Neural cell (in vitro differentiated cells): ENCODE results near the gene IRX1. TPM values are rescaled to one million over a fixed set of nuclear protein-coding genes. Genes with fewer than 3 reads are reported as not detected.

Experiments
- H2AFZ ChIP-seq: fragments of 200-600, 300-800 bp; sonication (generic), shearing (Covaris generic); 2 replicates; pipeline ENCODE4 v1.6.0; 2014; ENCODE audit warnings: low read depth, mild to moderate bottlenecking, antibody characterized with exemption, low read length, moderate library complexity
- H3F3A ChIP-seq: fragments of 200-600 bp; shearing (Covaris generic); 2 replicates; pipeline ENCODE4 v1.6.1; 2016; ENCODE audit warnings: mild to moderate bottlenecking, moderate library complexity, mixed read lengths, antibody characterized with exemption, low read length; ENCODE audit not compliant: insufficient read depth, poor library complexity, severe bottlenecking
- H3K27ac ChIP-seq: fragments of 200-600, 300-800 bp; sonication (generic), shearing (Covaris generic); 2 replicates; pipeline ENCODE4 v1.5.1; 2014; ENCODE audit warnings: mild to moderate bottlenecking, low read length, moderate library complexity
- H3K27me3 ChIP-seq: fragments of 300-800, 200-600 bp; sonication (generic), shearing (Covaris generic); 2 replicates; pipeline ENCODE4 v1.6.0; 2014; ENCODE audit warnings: mild to moderate bottlenecking, low read depth, low read length, moderate library complexity; ENCODE audit not compliant: insufficient read depth
- H3K36me3 ChIP-seq: fragments of 300-800, 200-600 bp; sonication (generic), shearing (Covaris generic); 2 replicates; pipeline ENCODE4 v1.5.1; 2014; ENCODE audit warnings: mild to moderate bottlenecking, antibody characterized with exemption, low read length, moderate library complexity; ENCODE audit not compliant: insufficient read depth
- H3K4me2 ChIP-seq: fragments of 300-800, 200-600 bp; sonication (generic), shearing (Covaris generic); 2 replicates; pipeline ENCODE4 v1.6.0; 2014; ENCODE audit warnings: mild to moderate bottlenecking, low read length
- H3K4me3 ChIP-seq: fragments of 300-800, 200-600 bp; sonication (generic), shearing (Covaris generic); 2 replicates; pipeline ENCODE4 v1.5.1; 2014; ENCODE audit warnings: mild to moderate bottlenecking, low read length, moderate library complexity
- H3K79me2 ChIP-seq: fragments of 200-600 bp; shearing (Covaris generic); replicated peaks from 2 replicates; pipeline ENCODE4 v1.6.0; 2014; ENCODE audit warnings: mild to moderate bottlenecking, low read length, moderate library complexity; ENCODE audit not compliant: insufficient read depth
- H3K9ac ChIP-seq: fragments of 300-800, 200-600 bp; sonication (generic), shearing (Covaris generic); 2 replicates; pipeline ENCODE4 v1.6.1; 2016; ENCODE audit warnings: mild to moderate bottlenecking, low read length, mixed read lengths
- H3K9me2 ChIP-seq: fragments of 200-600 bp; shearing (Covaris generic); 2 replicates; pipeline ENCODE4 v1.6.1; 2016; ENCODE audit warnings: mild to moderate bottlenecking, low read length, mixed read lengths; ENCODE audit not compliant: insufficient read depth
- H3K9me3 ChIP-seq: fragments of 200-600, 300-800 bp; sonication (generic), shearing (Covaris generic); 2 replicates; pipeline ENCODE4 v1.6.1; 2016; ENCODE audit warnings: mild to moderate bottlenecking, mixed run types, low read length, moderate library complexity, mixed read lengths
- H4K20me1 ChIP-seq: fragments of 200-600 bp; shearing (Covaris generic); 2 replicates; pipeline ENCODE4 v1.6.1; 2016; ENCODE audit warnings: mild to moderate bottlenecking, mixed run types; ENCODE audit not compliant: insufficient read depth
- CTCF ChIP-seq: fragments of 450-650 bp; IDR thresholded peaks from 2 replicates; pipeline ENCODE4 v1.5.1; 2014; ENCODE audit warnings: antibody characterized with exemption, mild to moderate bottlenecking, moderate library complexity; ENCODE audit not compliant: poor library complexity, severe bottlenecking
- EP300 ChIP-seq: fragments of 450-650 bp; conservative IDR thresholded peaks from 2 replicates; pipeline ENCODE4 v1.6.1; 2014; ENCODE audit warnings: antibody characterized with exemption, mild to moderate bottlenecking, moderate library complexity; ENCODE audit not compliant: poor library complexity, severe bottlenecking
- EZH2 ChIP-seq: fragments of 200-600, 300-800 bp; shearing (Covaris generic), sonication (generic); IDR thresholded peaks from 2 replicates; pipeline ENCODE4 v1.6.1; 2014; ENCODE audit warnings: antibody characterized with exemption, low read length, borderline replicate concordance, mild to moderate bottlenecking; ENCODE audit not compliant: insufficient read depth, poor library complexity, severe bottlenecking
- POLR2AphosphoS5 ChIP-seq: IDR thresholded peaks from 2 replicates; pipeline ENCODE4 v1.6.1; 2012
- RAD21 ChIP-seq: fragments of 450-650 bp; conservative IDR thresholded peaks from 2 replicates; pipeline ENCODE4 v1.6.1; 2014; ENCODE audit warnings: antibody characterized with exemption, mild to moderate bottlenecking, moderate library complexity
- SMC3 ChIP-seq: fragments of 450-650 bp; conservative IDR thresholded peaks from 2 replicates; pipeline ENCODE4 v1.6.1; 2014; ENCODE audit warnings: antibody characterized with exemption, mild to moderate bottlenecking, moderate library complexity; ENCODE audit not compliant: poor library complexity
- TAF1 ChIP-seq: IDR thresholded peaks from 2 replicates; pipeline ENCODE4 v1.6.1; 2012; ENCODE audit warnings: low read depth
- polyA plus RNA-seq: library from polyadenylated mRNA; depleted of rRNA; stranded (reverse); fragments of >200 nt; gene quantifications from 2 replicates; pipeline ENCODE4 v1.2.3, GENCODE V29; 2014

IRX1 gene
- polyA plus RNA-seq, 1 donor from 2014 or later, result not detected

GRCh38 chr5:3596261-3596825 is 711 bp downstream of the IRX1 start:
- no peak overlapping the region for H3K9ac ChIP-seq
- H3K36me3 ChIP-seq, result no peaks in the 10 kb centered on the region
- peaks cover 5% of the 10 kb centered on the region for H3K9me3 ChIP-seq
- TF ChIP-seq SMC3 (no peak), EZH2 (peak; percentile 100)
- H3F3A ChIP-seq, result no peaks in the 10 kb centered on the region
- H2AFZ ChIP-seq, result no peak overlapping the region
- H3K27ac ChIP-seq, result no peak overlapping the region
- H3K27me3 ChIP-seq, result peaks cover 95% of the 10 kb centered on the region
- no peaks in the 10 kb centered on the region for H3K9me2 ChIP-seq
- no peaks in the 10 kb centered on the region for H4K20me1 ChIP-seq
- no peaks in the 10 kb centered on the region for H3K79me2 ChIP-seq
- H3K4me3 ChIP-seq, result peak overlapping the region; percentile 41
- H3K4me2 ChIP-seq, result no peak overlapping the region

- Histone ChIP-seq H4K20me1 (no peaks in the 10 kb centered on the region), H3K9ac (no peak overlapping the region), H3F3A (no peaks in the 10 kb centered on the region), H3K27ac (no peak overlapping the region), H3K36me3 (no peaks in the 10 kb centered on the region), H3K27me3 (peaks cover 95% of the 10 kb centered on the region), H2AFZ (no peak overlapping the region), H3K79me2 (no peaks in the 10 kb centered on the region), H3K4me3 (no peak overlapping the region), H3K9me2 (no peaks in the 10 kb centered on the region), H3K9me3 (peaks cover 5% of the 10 kb centered on the region), H3K4me2 (no peak overlapping the region)
- TF ChIP-seq CTCF (no peak), TAF1 (no peak), SMC3 (no peak), EP300 (no peak), EZH2 (no peak), POLR2AphosphoS5 (no peak), RAD21 (no peak)
Observed at GRCh38 chr5:3596857-3597166, 1.2 kb downstream of the IRX1 start.

DNA sequence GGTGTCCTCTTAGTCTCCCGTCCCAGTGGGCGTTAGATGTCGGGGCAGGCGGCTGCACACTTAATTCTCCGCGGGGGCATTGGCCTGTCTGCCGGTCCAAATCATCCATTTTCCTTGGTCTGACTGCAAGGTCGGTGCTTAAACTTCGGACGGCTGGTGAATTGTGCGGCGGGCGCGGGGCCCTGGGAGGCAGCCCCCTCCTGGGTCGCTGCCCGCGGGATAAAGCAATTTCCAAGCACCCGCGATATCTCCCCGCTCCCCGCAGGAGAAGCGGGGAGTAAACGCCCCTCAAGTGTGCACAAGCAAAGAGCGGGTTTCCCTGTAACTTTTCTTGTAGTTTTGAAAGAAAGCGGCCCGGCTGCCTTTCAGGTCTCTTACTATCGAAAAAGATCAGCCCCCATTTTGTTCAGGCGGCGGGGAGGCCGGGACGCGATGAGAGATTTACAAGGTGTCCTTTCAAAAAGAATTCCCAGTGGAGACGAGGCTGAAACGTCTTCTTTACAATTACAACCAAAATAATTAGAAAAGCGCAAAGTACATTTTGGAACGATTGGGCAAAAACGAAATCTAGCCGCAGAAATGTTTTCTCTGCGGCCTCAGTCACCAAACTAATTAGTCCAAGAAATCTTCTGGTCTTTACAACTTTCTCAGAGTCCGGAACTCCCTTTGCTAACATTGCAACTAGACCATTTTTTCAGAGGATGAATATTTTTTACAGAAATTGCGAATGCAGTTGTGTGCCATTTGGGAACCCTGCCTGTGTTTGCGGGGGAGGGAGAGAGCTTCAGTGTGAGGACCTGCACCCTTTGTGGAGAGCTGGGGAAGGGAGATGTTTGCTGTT is 1.8 kb downstream of the IRX1 start:
- Histone ChIP-seq H3K9ac (no peak overlapping the region), H4K20me1 (no peaks in the 10 kb centered on the region), H3K4me3 (no peak overlapping the region), H3F3A (no peaks in the 10 kb centered on the region), H3K36me3 (no peaks in the 10 kb centered on the region), H2AFZ (no peak overlapping the region), H3K79me2 (no peaks in the 10 kb centered on the region), H3K9me2 (no peaks in the 10 kb centered on the region), H3K9me3 (peaks cover 5% of the 10 kb centered on the region), H3K27ac (no peak overlapping the region), H3K4me2 (no peak overlapping the region), H3K27me3 (peaks cover 95% of the 10 kb centered on the region)
- TF ChIP-seq EZH2, result peak; percentile 79
- TF ChIP-seq POLR2AphosphoS5, result peak; percentile 34
- no peak for TF ChIP-seq EP300
